K562 (cell line): ENCODE measurements around the gene C1orf122.
A peak's percentile ranks its signal among the peaks of the same experiment; 100 is the strongest.

Experiments used
- ATF1 ChIP-seq, 2 experiments: fragments of 450-650 bp in 1 of 2; IDR thresholded peaks; 2 replicates each; pipeline ENCODE4 v1.6.1; 2016; ENCODE audit warnings: missing compliant biosample characterization in 1 of 2, missing genetic modification characterization in 1 of 2
- CBFB ChIP-seq: sonication (generic); formaldehyde crosslinking; IDR thresholded peaks from 2 replicates; pipeline ENCODE4 v1.4.0; 2020; ENCODE audit warnings: mild to moderate bottlenecking, missing genetic modification reagents
- FOXK2 ChIP-seq, 2 experiments: fragments of 450-650 bp; IDR thresholded peaks in 1 of 2; conservative IDR thresholded peaks in 1 of 2; 2 replicates each; pipeline ENCODE4 v1.6.1; 2016; ENCODE audit warnings: low read depth in 2 of 2, mild to moderate bottlenecking in 1 of 2
- HCFC1 ChIP-seq: IDR thresholded peaks from 2 replicates; pipeline ENCODE4 v1.6.1; 2012; ENCODE audit warnings: low read depth, low read length, improper control_type of control experiment
- MXI1 ChIP-seq: IDR thresholded peaks from 2 replicates; pipeline ENCODE4 v1.6.1; 2011; ENCODE audit warnings: low read depth, mild to moderate bottlenecking, improper control_type of control experiment, low read length
- ZNF780A ChIP-seq: fragments of 250-450 bp; sonication (Bioruptor Pico); IDR thresholded peaks from 2 replicates; pipeline ENCODE4 v1.5.0; 2021; ENCODE audit warnings: mild to moderate bottlenecking
- TF ChIP-seq, protein P1 (sequence below): sonication (generic); formaldehyde crosslinking; IDR thresholded peaks from 2 replicates; pipeline ENCODE4 v1.9.0; 2022; ENCODE audit warnings: mild to moderate bottlenecking, missing genetic modification reagents
- TF ChIP-seq, protein P2 (sequence below), 3 experiments: IDR thresholded peaks in 2 of 3; conservative IDR thresholded peaks in 1 of 3; 2 replicates each; pipeline ENCODE4 v1.5.1; 2011 to 2012; ENCODE audit warnings: low read length in 3 of 3, mild to moderate bottlenecking in 3 of 3, control low read depth in 2 of 3, improper control_type of control experiment in 1 of 3, inconsistent platforms in 1 of 3, low read depth in 1 of 3, mixed read lengths in 1 of 3, moderate library complexity in 1 of 3; ENCODE audit not compliant: insufficient read depth in 2 of 3

DNA sequence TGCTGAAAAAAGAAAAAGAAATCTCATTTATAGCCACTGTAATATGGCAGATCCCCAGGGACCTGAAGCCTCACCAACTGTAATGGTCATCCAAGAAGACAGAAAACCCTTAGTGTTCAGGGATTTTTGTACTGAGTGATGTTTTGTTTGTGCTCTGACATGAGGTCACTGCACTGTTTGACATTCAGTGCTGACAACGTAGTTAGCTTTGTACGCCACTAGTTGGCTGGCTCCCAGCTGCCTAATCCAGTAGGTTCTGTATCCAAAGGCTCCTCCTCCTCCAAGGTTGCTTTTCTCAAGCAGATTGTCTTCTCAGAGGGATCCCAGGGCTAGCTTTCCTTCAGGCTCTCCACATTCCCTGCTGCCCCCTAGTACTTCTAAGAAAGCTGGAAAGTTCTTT lies 9.9 kb downstream of the C1orf122 start:
- TF ChIP-seq ATF1 (CRISPR knock-in tag; IDR thresholded peaks at IDR 0.05), result no peak
- no peak for TF ChIP-seq ATF1 (tag; IDR thresholded peaks at IDR 0.05)
- TF ChIP-seq ZNF780A, result no peak
- no peak for TF ChIP-seq FOXK2 (conservative IDR thresholded peaks at IDR 0.05 in 1 of 2, IDR thresholded peaks at IDR 0.05 in 1 of 2; ENCODE audit: low read depth in 2 of 2)
- no peak for TF ChIP-seq HCFC1
- TF ChIP-seq, protein P1, sequence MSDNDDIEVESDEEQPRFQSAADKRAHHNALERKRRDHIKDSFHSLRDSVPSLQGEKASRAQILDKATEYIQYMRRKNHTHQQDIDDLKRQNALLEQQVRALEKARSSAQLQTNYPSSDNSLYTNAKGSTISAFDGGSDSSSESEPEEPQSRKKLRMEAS, result no peak
- TF ChIP-seq, protein P2, sequence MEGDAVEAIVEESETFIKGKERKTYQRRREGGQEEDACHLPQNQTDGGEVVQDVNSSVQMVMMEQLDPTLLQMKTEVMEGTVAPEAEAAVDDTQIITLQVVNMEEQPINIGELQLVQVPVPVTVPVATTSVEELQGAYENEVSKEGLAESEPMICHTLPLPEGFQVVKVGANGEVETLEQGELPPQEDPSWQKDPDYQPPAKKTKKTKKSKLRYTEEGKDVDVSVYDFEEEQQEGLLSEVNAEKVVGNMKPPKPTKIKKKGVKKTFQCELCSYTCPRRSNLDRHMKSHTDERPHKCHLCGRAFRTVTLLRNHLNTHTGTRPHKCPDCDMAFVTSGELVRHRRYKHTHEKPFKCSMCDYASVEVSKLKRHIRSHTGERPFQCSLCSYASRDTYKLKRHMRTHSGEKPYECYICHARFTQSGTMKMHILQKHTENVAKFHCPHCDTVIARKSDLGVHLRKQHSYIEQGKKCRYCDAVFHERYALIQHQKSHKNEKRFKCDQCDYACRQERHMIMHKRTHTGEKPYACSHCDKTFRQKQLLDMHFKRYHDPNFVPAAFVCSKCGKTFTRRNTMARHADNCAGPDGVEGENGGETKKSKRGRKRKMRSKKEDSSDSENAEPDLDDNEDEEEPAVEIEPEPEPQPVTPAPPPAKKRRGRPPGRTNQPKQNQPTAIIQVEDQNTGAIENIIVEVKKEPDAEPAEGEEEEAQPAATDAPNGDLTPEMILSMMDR (IDR thresholded peaks at IDR 0.05 in 2 of 3, conservative IDR thresholded peaks at IDR 0.05 in 1 of 3; ENCODE audit: insufficient read depth in 2 of 3, low read depth in 1 of 3, low read length in 3 of 3), result 0 out of 6 replicates have a peak, but pooled peaks of 1 of the 3 experiments have one; percentile 20
- no peak for TF ChIP-seq MXI1
- TF ChIP-seq CBFB (CRISPR knock-in tag), result no peak
